ENCODE measurements around the gene AKAP6. TPM values are rescaled to one million over a fixed set of nuclear protein-coding genes. Genes with fewer than 3 reads are reported as not detected.

Gene AKAP6
- total RNA-seq, 1 experiment from 2014 or later = 2.8 TPM

DNA sequence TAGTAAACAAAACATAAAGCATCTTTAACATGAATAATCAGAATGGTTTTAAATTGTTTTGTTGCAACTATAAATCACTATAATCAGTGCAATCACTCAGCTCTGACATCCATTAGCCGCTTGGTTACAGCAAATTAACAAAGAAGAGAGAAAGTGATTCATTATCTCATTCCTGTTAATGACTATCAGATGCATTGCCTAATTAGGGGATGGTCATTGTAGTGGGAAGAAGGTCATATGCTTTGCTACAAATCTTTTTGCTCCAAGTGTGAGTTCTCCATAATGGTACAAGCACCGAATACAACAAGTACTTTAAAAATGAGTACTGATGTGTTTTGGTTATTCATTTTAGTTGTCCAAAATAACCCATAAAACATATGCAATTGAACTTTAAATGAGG, 272.0 kb downstream of the AKAP6 start:
- no peak overlapping the region for H3K27ac Mint-ChIP-seq (ENCODE audit: unreplicated experiment)
- H3K4me1 Mint-ChIP-seq (ENCODE audit: low read depth, unreplicated experiment) = no peaks in the 10 kb centered on the region
- CTCF ChIA-PET = interaction anchor here (1.1 kb wide), 1 partner anchor 10 kb away, joined by 3 read pairs; no protein-coding TSS in a partner anchor
- no peak overlapping the region for H3K4me3 Mint-ChIP-seq (ENCODE audit: low read depth, unreplicated experiment)
- H3K36me3 Mint-ChIP-seq (ENCODE audit: insufficient read depth, unreplicated experiment) = no peaks in the 10 kb centered on the region
- TF ChIP-seq, protein P1, sequence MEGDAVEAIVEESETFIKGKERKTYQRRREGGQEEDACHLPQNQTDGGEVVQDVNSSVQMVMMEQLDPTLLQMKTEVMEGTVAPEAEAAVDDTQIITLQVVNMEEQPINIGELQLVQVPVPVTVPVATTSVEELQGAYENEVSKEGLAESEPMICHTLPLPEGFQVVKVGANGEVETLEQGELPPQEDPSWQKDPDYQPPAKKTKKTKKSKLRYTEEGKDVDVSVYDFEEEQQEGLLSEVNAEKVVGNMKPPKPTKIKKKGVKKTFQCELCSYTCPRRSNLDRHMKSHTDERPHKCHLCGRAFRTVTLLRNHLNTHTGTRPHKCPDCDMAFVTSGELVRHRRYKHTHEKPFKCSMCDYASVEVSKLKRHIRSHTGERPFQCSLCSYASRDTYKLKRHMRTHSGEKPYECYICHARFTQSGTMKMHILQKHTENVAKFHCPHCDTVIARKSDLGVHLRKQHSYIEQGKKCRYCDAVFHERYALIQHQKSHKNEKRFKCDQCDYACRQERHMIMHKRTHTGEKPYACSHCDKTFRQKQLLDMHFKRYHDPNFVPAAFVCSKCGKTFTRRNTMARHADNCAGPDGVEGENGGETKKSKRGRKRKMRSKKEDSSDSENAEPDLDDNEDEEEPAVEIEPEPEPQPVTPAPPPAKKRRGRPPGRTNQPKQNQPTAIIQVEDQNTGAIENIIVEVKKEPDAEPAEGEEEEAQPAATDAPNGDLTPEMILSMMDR (IDR thresholded peaks at IDR 0.05; ENCODE audit: unreplicated experiment) = no peak
- DNase-seq = no peak
- no TSS peak for BruUV-seq (replicated peaks)
- peaks cover 38% of the 10 kb centered on the region for H3K27me3 Mint-ChIP-seq (ENCODE audit: unreplicated experiment)
- intact Hi-C loops (cut with micrococcal nuclease; ENCODE audit: unreplicated experiment) = no loop called here
- H3K9me3 Mint-ChIP-seq (ENCODE audit: low read depth, unreplicated experiment) = no peaks in the 10 kb centered on the region

DNA sequence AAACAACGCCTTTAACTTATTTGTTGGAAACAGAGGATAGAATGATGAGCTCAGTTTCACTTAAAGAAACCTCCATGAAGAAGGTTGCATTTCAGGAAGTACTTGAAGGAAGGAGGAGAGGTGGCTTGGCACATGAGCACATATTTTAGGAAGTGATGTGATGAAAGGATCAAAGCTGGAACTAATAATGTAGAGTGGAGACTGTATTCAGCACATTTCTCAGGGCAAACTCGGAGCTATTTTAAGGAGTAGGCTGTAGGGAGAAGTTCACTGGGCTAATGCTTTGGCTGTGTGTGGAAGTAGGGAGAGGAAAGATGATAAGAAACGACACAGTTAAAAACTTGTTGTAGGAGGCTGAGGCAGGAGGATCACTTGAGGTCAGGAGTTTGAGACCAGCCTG, 272.8 kb downstream of the AKAP6 start:
- Mint-ChIP-seq H3K27ac (ENCODE audit: unreplicated experiment) (no peak overlapping the region), H3K36me3 (ENCODE audit: insufficient read depth, unreplicated experiment) (no peaks in the 10 kb centered on the region), H3K9me3 (ENCODE audit: low read depth, unreplicated experiment) (no peaks in the 10 kb centered on the region), H3K27me3 (ENCODE audit: unreplicated experiment) (peaks cover 37% of the 10 kb centered on the region), H3K4me1 (ENCODE audit: low read depth, unreplicated experiment) (no peaks in the 10 kb centered on the region), H3K4me3 (ENCODE audit: low read depth, unreplicated experiment) (no peak overlapping the region)
- TF ChIP-seq, protein P1 (IDR thresholded peaks at IDR 0.05; ENCODE audit: unreplicated experiment) = no peak
- CTCF ChIA-PET = interaction anchor here (1.1 kb wide), 1 partner anchor 9 kb away, joined by 3 read pairs; no protein-coding TSS in a partner anchor
- no TSS peak for BruUV-seq (replicated peaks)
- intact Hi-C loops (cut with micrococcal nuclease; ENCODE audit: unreplicated experiment) = no loop called here
- no peak for DNase-seq

DNA sequence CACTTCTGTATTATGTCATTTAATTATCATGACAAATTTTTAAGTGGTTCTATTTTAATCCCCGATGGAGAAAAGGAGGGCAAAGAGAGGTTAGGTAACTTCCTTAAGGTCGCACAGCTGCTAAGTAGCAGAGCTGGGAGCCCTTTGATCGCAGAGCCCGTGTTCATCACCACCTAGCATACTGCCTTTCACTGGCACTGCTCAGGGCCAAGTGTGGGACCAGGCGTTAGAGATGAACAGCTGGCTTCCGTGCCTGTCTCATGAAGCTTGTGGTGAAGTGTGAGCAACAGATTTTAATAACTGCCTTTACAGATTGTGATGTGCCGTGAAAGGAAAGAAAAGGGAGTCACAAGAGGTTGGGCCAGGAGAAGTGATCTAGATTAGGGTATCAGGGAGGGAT, 273.6 kb downstream of the AKAP6 start:
- CTCF ChIA-PET = no interaction called here
- no peak overlapping the region for H3K4me3 Mint-ChIP-seq (ENCODE audit: low read depth, unreplicated experiment)
- no TSS peak for BruUV-seq (replicated peaks)
- TF ChIP-seq, protein P1 (IDR thresholded peaks at IDR 0.05; ENCODE audit: unreplicated experiment) = no peak
- no peak for DNase-seq
- intact Hi-C loops (cut with micrococcal nuclease; ENCODE audit: unreplicated experiment) = no loop called here
- no peaks in the 10 kb centered on the region for H3K9me3 Mint-ChIP-seq (ENCODE audit: low read depth, unreplicated experiment)
- H3K4me1 Mint-ChIP-seq (ENCODE audit: low read depth, unreplicated experiment) = no peaks in the 10 kb centered on the region
- no peak overlapping the region for H3K27ac Mint-ChIP-seq (ENCODE audit: unreplicated experiment)
- H3K27me3 Mint-ChIP-seq (ENCODE audit: unreplicated experiment) = peaks cover 29% of the 10 kb centered on the region
- no peaks in the 10 kb centered on the region for H3K36me3 Mint-ChIP-seq (ENCODE audit: insufficient read depth, unreplicated experiment)

DNA sequence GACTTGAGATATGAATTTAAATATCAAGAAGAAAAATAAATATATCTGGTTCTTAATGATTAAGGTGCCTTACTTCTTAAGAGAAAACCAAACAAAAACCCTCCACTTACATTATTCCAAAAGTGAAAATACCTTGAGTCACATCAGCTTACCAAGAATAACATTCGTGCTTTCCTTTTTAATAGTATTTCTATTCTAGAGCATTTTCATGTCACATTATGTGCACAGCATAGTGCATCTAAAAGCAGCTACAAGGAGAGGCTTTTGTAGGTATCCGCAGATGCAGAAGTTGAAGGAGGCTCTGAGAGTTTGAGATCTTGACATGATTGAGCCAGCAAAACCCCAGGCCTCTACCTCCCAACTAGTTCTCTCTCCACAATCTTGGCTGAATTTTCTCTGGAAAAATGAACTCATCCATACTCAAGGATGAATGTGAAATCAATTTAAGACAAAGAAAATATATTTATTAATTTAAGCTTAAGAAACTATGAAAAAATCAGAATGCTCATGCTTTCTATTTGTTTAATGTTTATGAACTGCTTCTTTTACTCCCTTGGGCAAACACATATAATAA, 275.0 kb downstream of the AKAP6 start:
- Mint-ChIP-seq H3K4me1 (ENCODE audit: low read depth, unreplicated experiment) (no peaks in the 10 kb centered on the region), H3K27ac (ENCODE audit: unreplicated experiment) (no peak overlapping the region), H3K27me3 (ENCODE audit: unreplicated experiment) (peaks cover 28% of the 10 kb centered on the region), H3K4me3 (ENCODE audit: low read depth, unreplicated experiment) (no peak overlapping the region), H3K9me3 (ENCODE audit: low read depth, unreplicated experiment) (no peaks in the 10 kb centered on the region), H3K36me3 (ENCODE audit: insufficient read depth, unreplicated experiment) (no peaks in the 10 kb centered on the region)
- CTCF ChIA-PET = interaction anchor here (0.8 kb wide), 1 partner anchor 10 kb away, joined by 3 read pairs; no protein-coding TSS in a partner anchor
- no peak for DNase-seq
- intact Hi-C loops (cut with micrococcal nuclease; ENCODE audit: unreplicated experiment) = no loop called here
- no TSS peak for BruUV-seq (replicated peaks)
- TF ChIP-seq, protein P1 (IDR thresholded peaks at IDR 0.05; ENCODE audit: unreplicated experiment) = no peak
